Measurements from ENCODE around the gene OR10J5. TPM values are rescaled to one million over a fixed set of nuclear protein-coding genes. Genes with fewer than 3 reads are reported as not detected.
"Not testable (repeated sequence)": the region's sequence is repeated elsewhere in the genome, so short reads cannot be mapped to it uniquely, and the experiment has no call there.

The OR10J5 gene
- polyA plus RNA-seq, 1 donor from 2014 or later: not detected

GRCh38 chr1:159508951-159509350 is 26.9 kb downstream of the OR10J5 start:
- H3K27ac Mint-ChIP-seq: no peak overlapping the region
- H3K27me3 Mint-ChIP-seq: peaks cover 3% of the 10 kb centered on the region
- H3K4me1 Mint-ChIP-seq: peaks cover 0 to 1% (median 0%) of the 10 kb centered on the region in 3 donors
- H3K4me3 Mint-ChIP-seq: no peak overlapping the region
- peaks cover 7 to 10% (median 7%) of the 10 kb centered on the region in 3 donors for H3K9me3 Mint-ChIP-seq
- no peaks in the 10 kb centered on the region for H3K36me3 Mint-ChIP-seq

- Mint-ChIP-seq H3K27ac (no peak overlapping the region), H3K27me3 (peaks cover 3% of the 10 kb centered on the region), H3K36me3 (no peaks in the 10 kb centered on the region), H3K9me3 (peaks cover 7 to 10% (median 7%) of the 10 kb centered on the region in 3 donors), H3K4me3 (no peak overlapping the region), H3K4me1 (no peaks in the 10 kb centered on the region)
Measured at GRCh38 chr1:159505676-159506075, 30.1 kb downstream of the OR10J5 start.

- no peak overlapping the region for H3K4me3 Mint-ChIP-seq
- H3K9me3 Mint-ChIP-seq: peaks cover 7 to 26% (median 14%) of the 10 kb centered on the region in 3 donors
- peaks cover 3% of the 10 kb centered on the region for H3K27me3 Mint-ChIP-seq
- no peak overlapping the region for H3K27ac Mint-ChIP-seq
- no peaks in the 10 kb centered on the region for H3K36me3 Mint-ChIP-seq
- H3K4me1 Mint-ChIP-seq: no peaks in the 10 kb centered on the region
Measured at GRCh38 chr1:159501082-159501481, 34.7 kb downstream of the OR10J5 start.

GRCh38 chr1:159494513-159495210 is 41.1 kb downstream of the OR10J5 start:
- H3K36me3 Mint-ChIP-seq, H3K4me1 Mint-ChIP-seq, H3K27me3 Mint-ChIP-seq, H3K4me3 Mint-ChIP-seq, H3K27ac Mint-ChIP-seq: not testable (repeated sequence)
- peaks cover 2 to 16% (median 9%) of the 10 kb centered on the region in 3 donors for H3K9me3 Mint-ChIP-seq

- Mint-ChIP-seq H3K9me3 (peaks cover 0 to 6% (median 6%) of the 10 kb centered on the region in 3 donors), H3K4me1 (no peaks in the 10 kb centered on the region), H3K36me3 (no peaks in the 10 kb centered on the region), H3K27me3 (peaks cover 2% of the 10 kb centered on the region), H3K4me3 (no peak overlapping the region), H3K27ac (no peak overlapping the region)
Measured at GRCh38 chr1:159493354-159493753, 42.5 kb downstream of the OR10J5 start.

- Mint-ChIP-seq H3K36me3 (no peaks in the 10 kb centered on the region), H3K27me3 (peaks cover 2% of the 10 kb centered on the region), H3K9me3 (peaks cover 0 to 1% (median under 1%) of the 10 kb centered on the region in 3 donors), H3K27ac (no peak overlapping the region), H3K4me3 (no peak overlapping the region), H3K4me1 (no peaks in the 10 kb centered on the region)
Measured at GRCh38 chr1:159492575-159493323, 43.1 kb downstream of the OR10J5 start.

Other genes with a start within 250 kb of the OR10J5 start
- not detected for gene FCER1A, start 233.7 kb downstream of the OR10J5 start, polyA plus RNA-seq
- not detected for gene OR10J4, start 103.8 kb downstream of the OR10J5 start, polyA plus RNA-seq
- gene OR10J1, start 96.3 kb downstream of the OR10J5 start, polyA plus RNA-seq: not detected
- gene APCS, start 51.8 kb upstream of the OR10J5 start, polyA plus RNA-seq: not detected
- gene CRP, start 178.6 kb upstream of the OR10J5 start, polyA plus RNA-seq: not detected
- gene DUSP23, start 245.0 kb upstream of the OR10J5 start, polyA plus RNA-seq: 42.3 TPM